Right lobe of liver (tissue), 4 donors: ENCODE results near the gene BCCIP.

ENCODE experiments used
- POLR2A ChIP-seq: fragments of 450-650 bp; IDR thresholded peaks from one replicate; pipeline ENCODE4 v1.6.1; 2017; ENCODE audit warnings: antibody characterized with exemption, mild to moderate bottlenecking
- TF ChIP-seq, protein P1 (sequence below), 4 donors: fragments of 200-600 bp in 3 of 4; fragments of 450-650 bp in 1 of 4; IDR thresholded peaks; one replicate each; pipeline versions ENCODE4 v1.5.1 to v1.8.0; 2016 to 2022; ENCODE audit warnings: antibody characterized with exemption in 4 of 4, mild to moderate bottlenecking in 2 of 4
- donor health status: DM: no; HTN: no; CAD: no.
- donor health status: DM: no; HTN: no; CAD: no.
- donor health status: DM: no; HTN: yes; CAD: no.

DNA sequence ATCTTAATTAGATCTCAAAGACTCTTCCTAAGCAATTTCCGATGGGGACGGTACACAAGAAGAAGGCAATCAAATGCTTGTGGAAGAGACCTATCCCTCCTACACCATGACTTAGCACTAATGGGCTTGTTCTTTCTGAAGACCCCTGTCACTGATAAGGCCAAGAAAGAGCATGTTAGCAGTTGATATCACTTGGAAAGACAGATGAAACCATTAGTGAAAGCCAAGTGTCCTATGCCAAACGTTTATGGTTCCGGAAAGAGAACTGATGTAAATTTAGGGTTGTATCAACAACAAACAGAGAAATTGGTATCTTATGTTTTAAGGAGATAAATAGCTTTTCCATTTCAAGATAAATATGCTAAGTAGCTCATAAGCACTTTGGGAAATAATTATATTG lies 6.8 kb upstream of the BCCIP start:
- TF ChIP-seq, protein P1, sequence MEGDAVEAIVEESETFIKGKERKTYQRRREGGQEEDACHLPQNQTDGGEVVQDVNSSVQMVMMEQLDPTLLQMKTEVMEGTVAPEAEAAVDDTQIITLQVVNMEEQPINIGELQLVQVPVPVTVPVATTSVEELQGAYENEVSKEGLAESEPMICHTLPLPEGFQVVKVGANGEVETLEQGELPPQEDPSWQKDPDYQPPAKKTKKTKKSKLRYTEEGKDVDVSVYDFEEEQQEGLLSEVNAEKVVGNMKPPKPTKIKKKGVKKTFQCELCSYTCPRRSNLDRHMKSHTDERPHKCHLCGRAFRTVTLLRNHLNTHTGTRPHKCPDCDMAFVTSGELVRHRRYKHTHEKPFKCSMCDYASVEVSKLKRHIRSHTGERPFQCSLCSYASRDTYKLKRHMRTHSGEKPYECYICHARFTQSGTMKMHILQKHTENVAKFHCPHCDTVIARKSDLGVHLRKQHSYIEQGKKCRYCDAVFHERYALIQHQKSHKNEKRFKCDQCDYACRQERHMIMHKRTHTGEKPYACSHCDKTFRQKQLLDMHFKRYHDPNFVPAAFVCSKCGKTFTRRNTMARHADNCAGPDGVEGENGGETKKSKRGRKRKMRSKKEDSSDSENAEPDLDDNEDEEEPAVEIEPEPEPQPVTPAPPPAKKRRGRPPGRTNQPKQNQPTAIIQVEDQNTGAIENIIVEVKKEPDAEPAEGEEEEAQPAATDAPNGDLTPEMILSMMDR (IDR thresholded peaks at IDR 0.05): no peak
- no peak for TF ChIP-seq POLR2A
